ENCODE results near the gene LRRTM2.
"Not testable (repeated sequence)": the region's sequence is repeated elsewhere in the genome, so short reads cannot be mapped to it uniquely, and the experiment has no call there.

The LRRTM2 gene

GRCh38 chr5:138874771-138875551 is at the start of gene LRRTM2:
LRRTM2 (minus strand) TSS chr5:138875335; CDS start chr5:138874911, 424 bp downstream.
- no peak for DNase-seq

GRCh38 chr5:138922494-138922893 is 47.4 kb upstream of the LRRTM2 start:
- no peak for DNase-seq

GRCh38 chr5:138921362-138921761 is 46.2 kb upstream of the LRRTM2 start:
- DNase-seq, result not testable (repeated sequence)

DNA sequence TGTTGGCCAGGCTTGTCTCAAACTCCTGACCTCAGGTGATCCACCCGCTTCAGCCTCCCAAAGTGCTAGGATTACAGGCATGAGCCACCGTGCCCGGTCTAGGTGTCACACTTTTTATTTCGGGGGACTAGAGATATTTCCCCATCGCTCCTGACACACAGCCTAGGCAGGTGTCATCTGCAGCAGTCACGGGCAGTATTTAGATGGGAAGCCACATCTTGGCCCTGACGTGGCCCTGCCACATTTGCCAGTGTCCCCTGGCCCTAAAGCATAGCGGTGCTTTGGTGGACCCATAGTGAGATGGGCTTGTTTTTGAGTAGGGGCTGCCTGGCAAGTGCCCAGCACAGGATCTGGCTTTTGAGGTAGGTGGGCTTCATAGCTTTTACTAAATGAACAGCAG is 45.0 kb upstream of the LRRTM2 start:
- no peak for DNase-seq

- DNase-seq, result no peak
Observed at GRCh38 chr5:138918686-138919085, 43.6 kb upstream of the LRRTM2 start.

GRCh38 chr5:138914338-138914737 is 39.2 kb upstream of the LRRTM2 start:
- no peak for DNase-seq

DNA sequence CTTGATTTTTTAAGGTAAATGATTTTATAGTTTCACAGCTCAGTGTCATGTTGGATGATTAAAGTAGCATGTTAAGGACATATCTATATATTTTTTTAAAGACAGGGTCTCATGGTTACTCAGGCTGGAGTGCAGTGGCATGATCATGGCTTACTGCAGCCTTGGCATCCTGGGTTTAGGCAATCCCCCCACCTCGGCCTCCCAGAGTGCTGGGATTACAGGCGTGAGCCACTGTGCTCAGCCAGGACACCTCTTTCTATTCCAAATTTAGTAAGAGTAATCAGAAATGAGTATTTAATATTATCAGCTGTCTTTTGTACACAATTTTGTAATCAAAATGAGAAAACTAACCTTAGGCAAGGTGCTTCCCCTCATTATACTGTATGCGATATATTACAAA is 38.6 kb upstream of the LRRTM2 start:
- DNase-seq, result no peak

GRCh38 chr5:138912093-138912492 is 37.0 kb upstream of the LRRTM2 start:
- DNase-seq, result no peak

DNA sequence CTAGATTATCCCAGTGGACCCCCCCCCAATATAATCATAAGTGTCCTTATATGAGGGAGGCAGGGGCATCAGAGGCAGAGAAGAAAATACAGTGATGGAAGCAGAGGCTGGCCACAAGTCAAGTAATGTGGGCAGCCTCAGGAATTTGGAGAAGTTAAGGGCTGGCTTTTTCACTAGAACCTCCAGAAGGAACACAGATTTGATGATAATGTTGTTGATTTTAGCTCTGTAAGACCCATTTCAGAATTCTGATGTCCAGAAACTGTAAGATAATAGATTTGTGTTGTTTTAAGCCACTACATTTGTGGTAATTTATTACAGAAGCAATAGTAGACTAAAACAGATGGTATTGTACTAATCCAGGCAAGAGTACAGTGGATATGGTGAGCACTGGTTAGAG is 36.3 kb upstream of the LRRTM2 start:
- DNase-seq, result no peak

DNA sequence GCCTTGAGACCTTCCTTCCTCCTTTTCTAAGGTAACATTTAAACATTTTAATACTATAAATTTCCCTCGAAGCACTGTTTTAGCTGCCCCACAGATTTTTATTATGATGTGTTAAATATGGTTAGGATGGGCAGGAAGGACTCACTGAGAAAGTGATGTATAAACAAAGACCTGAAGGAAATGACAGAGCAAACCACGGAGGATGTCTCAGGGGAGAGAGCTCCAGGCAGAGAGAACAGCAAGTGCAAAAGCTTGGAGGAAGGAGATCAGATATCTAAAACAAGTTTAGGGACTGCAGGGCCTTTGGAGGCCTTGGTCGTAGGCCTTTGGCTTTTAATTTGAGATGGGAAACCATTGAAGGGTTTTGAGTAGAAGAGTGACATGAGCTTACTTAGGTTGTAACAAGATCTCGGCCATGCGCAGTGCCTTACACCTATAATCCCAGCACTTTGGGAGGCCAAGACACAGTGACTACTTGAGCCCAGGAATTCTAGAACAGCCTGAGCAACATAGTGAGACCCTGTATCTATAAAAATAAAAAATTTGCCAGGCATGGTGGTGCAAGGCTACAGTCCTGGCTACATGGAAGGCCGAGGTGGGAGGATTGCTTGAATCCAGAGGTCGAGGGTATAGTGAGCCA is 35.5 kb upstream of the LRRTM2 start:
- DNase-seq, result no peak

GRCh38 chr5:138909734-138910133 is 34.6 kb upstream of the LRRTM2 start:
- no peak for DNase-seq

DNA sequence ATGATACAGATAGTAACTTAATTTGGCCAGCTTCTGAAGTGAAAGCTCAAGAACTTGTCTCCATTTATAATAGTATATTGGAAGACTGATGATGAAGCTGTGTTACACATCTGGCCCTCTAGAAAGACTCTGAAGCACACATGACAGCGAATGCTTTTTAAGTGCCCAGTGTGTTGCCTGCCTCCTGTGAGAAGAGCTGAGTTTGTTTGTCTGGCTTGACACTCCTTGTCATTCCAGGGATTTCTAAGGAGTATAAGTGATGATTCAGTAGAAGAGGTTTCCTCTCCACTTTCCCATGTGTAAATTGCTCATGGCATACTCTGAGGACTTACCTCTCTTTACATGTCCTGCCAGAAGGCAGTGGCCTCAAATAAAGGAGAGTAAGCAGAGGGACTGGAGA is 30.4 kb upstream of the LRRTM2 start:
- no peak for DNase-seq

DNA sequence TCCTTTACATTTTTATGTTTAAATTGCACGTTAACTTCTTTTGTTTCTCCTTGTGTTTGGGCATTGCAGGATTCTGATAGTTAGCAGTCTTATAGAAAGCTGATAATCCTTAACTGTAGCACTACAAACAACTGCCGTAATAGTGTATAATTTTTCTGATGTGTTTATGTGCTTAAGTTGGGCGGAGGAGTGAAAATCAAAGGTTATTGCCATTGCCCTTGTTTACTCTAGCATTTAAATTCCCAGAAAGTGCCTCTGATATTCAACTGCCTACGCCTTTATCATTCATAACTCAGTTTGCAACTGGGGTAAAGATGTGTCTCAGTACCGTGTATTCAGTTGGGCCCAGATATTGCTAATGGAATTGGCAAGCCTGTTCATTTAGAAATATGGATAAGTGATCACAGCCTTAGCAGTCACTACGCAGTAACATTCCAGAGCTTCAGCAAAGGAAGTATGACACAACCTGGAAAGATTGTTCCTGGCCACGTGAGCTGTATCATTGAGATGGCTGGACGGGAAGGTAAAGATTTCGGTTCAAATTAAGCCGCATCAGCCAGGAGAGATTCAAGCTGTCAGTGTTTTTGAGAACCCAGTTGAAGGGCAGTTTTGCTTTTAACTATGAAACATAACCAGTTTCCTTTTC is 28.1 kb upstream of the LRRTM2 start:
- peak; percentile 7 for DNase-seq

- DNase-seq, result no peak
Observed at GRCh38 chr5:138901716-138902115, 26.6 kb upstream of the LRRTM2 start.

GRCh38 chr5:138900281-138900965 is 25.3 kb upstream of the LRRTM2 start:
- no peak for DNase-seq

GRCh38 chr5:138898742-138899141 is 23.6 kb upstream of the LRRTM2 start:
- no peak for DNase-seq

- no peak for DNase-seq
Observed at GRCh38 chr5:138898299-138898698, 23.2 kb upstream of the LRRTM2 start.

GRCh38 chr5:138895918-138896317 is 20.8 kb upstream of the LRRTM2 start:
- DNase-seq, result no peak

DNA sequence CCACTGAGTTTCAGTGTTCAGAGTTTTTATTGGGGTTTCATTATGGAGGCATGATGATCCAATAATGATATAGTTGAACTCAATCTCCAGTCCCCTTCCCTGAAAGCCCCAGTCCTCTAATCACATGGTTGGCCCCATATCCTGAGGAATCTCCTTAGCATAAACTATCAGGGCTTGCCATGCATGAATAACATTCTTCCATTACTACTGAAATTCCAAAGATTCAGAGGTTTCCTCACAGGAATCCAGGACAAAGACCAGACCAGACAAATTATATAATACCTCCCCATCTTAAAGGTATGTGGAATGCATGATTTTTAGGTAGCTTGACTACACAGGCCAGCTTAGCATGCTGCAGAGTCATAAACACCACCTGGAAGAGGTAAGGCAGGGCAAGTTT is 15.5 kb upstream of the LRRTM2 start:
- no peak for DNase-seq

DNA sequence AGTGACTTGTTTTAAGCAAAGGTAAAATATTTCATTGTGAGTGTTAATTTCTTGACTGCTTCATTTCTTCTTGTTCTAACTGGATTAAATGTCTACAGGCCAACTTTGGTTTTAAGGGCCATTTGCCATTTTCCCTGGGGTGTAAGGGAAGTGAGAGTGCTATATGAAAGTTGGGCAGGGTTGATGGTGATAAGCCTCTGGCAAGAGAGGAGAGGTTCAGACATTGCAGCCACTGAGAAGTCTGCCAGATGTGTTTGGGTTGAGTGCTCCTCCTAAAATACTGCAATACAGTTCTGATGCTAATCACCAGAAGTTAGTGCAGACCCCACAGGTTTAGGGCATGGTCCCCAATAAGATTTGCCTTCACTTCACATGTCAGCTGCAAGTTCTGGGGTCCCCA is 14.9 kb upstream of the LRRTM2 start:
- no peak for DNase-seq

DNA sequence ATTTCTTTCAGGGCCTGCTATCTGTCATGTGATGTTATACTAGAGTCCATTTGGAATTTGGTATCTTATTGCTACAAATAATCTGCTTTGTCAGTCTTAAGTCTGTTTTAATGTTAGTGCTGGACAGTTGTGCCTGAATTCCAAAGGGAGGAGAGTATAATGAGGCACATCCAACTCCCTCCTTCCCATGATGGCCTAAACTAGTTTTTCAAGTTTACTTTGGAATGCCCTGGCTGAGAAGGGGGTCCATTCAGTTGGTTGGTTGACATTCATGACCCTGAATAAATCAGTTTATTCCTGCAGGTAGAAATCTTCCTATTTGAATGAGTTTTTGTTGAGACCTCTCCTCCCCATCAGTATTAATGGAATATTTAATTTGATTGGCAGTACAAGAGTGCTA is 9.4 kb upstream of the LRRTM2 start:
- DNase-seq, result no peak

DNA sequence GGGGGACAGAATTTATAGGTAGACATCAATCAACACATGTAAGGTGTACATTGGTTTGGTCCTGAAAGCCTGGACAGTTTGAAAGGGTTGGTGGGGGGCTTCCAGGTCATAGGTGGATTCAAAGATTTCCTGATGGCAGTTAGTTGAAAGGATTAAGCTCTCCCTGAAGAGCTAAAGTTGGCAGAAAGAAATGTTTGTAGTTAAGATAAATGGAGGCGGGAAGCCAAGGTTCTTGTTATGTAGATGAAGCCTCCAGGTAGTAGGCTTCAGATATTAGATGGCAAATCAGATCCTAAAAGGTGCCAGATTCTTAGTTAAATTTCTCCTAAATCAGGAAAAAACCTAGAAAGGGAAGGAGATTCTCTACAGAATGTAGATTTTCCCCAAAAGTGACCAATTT is 9.0 kb upstream of the LRRTM2 start:
- no peak for DNase-seq

- DNase-seq, result no peak
Observed at GRCh38 chr5:138883211-138883610, 8.1 kb upstream of the LRRTM2 start.

All from NCI-H748 treated with DMSO at 0.1 percent for 48 hours (cell line).